IPS-15b (cell line): ENCODE results near the gene ZNF428.
"Not testable (repeated sequence)": the region's sequence is repeated elsewhere in the genome, so short reads cannot be mapped to it uniquely, and the experiment has no call there.

Experiments
- H3K27me3 ChIP-seq: one replicate; pipeline ENCODE4 v1.6.1; 2013; ENCODE audit warnings: low read length; ENCODE audit not compliant: control insufficient read depth, insufficient read depth
- H3K36me3 ChIP-seq: one replicate; pipeline ENCODE4 v1.6.1; 2013; ENCODE audit warnings: low read length; ENCODE audit not compliant: control insufficient read depth, insufficient read depth
- H3K4me1 ChIP-seq: one replicate; pipeline ENCODE4 v1.6.1; 2013; ENCODE audit warnings: mild to moderate bottlenecking, low read length; ENCODE audit not compliant: control insufficient read depth, insufficient read depth
- H3K4me3 ChIP-seq: one replicate; pipeline ENCODE4 v1.5.1; 2013; ENCODE audit warnings: low read depth, low read length
- H3K9ac ChIP-seq: one replicate; pipeline ENCODE4 v1.6.1; 2013; ENCODE audit warnings: low read depth, mild to moderate bottlenecking, low read length
- H3K9me3 ChIP-seq: one replicate; pipeline ENCODE4 v1.6.1; 2013; ENCODE audit warnings: mild to moderate bottlenecking, low read length; ENCODE audit not compliant: control insufficient read depth, insufficient read depth

Gene ZNF428

GRCh38 chr19:43609872-43610271, 9.6 kb downstream of the ZNF428 start:
- no peaks in the 10 kb centered on the region for H3K9me3 ChIP-seq
- H3K27me3 ChIP-seq = no peaks in the 10 kb centered on the region
- H3K9ac ChIP-seq = no peak overlapping the region
- no peak overlapping the region for H3K4me3 ChIP-seq
- no peaks in the 10 kb centered on the region for H3K4me1 ChIP-seq
- no peaks in the 10 kb centered on the region for H3K36me3 ChIP-seq

GRCh38 chr19:43607238-43608205, 11.9 kb downstream of the ZNF428 start:
- Histone ChIP-seq H3K4me1 (no peaks in the 10 kb centered on the region), H3K9ac (peak overlapping the region; percentile 24), H3K27me3 (no peaks in the 10 kb centered on the region), H3K36me3 (no peaks in the 10 kb centered on the region), H3K4me3 (no peak overlapping the region), H3K9me3 (no peaks in the 10 kb centered on the region)

- H3K9ac ChIP-seq = no peak overlapping the region
- H3K4me1 ChIP-seq = no peaks in the 10 kb centered on the region
- no peaks in the 10 kb centered on the region for H3K36me3 ChIP-seq
- H3K27me3 ChIP-seq = no peaks in the 10 kb centered on the region
- no peak overlapping the region for H3K4me3 ChIP-seq
- no peaks in the 10 kb centered on the region for H3K9me3 ChIP-seq
Observed at GRCh38 chr19:43606569-43607229, 12.7 kb downstream of the ZNF428 start.

GRCh38 chr19:43605875-43606568, 13.4 kb downstream of the ZNF428 start:
- H3K36me3 ChIP-seq = no peaks in the 10 kb centered on the region

GRCh38 chr19:43600326-43600725, 19.1 kb downstream of the ZNF428 start:
- not testable (repeated sequence) for H3K4me1 ChIP-seq, H3K27me3 ChIP-seq, H3K36me3 ChIP-seq, H3K9ac ChIP-seq, H3K4me3 ChIP-seq, H3K9me3 ChIP-seq

More at GRCh38 chr19:43605875-43606568, 13.4 kb downstream of the ZNF428 start:
- no peaks in the 10 kb centered on the region for H3K27me3 ChIP-seq
- H3K4me1 ChIP-seq = no peaks in the 10 kb centered on the region
- no peaks in the 10 kb centered on the region for H3K9me3 ChIP-seq
- no peak overlapping the region for H3K9ac ChIP-seq
- H3K4me3 ChIP-seq = no peak overlapping the region

GRCh38 chr19:43599635-43600295, 19.7 kb downstream of the ZNF428 start:
- H3K36me3 ChIP-seq = peaks cover 7% of the 10 kb centered on the region
- no peaks in the 10 kb centered on the region for H3K9me3 ChIP-seq
- no peak overlapping the region for H3K4me3 ChIP-seq
- no peak overlapping the region for H3K9ac ChIP-seq
- H3K27me3 ChIP-seq = no peaks in the 10 kb centered on the region
- H3K4me1 ChIP-seq = peaks cover 7% of the 10 kb centered on the region

- no peaks in the 10 kb centered on the region for H3K9me3 ChIP-seq
- H3K27me3 ChIP-seq = no peaks in the 10 kb centered on the region
- H3K9ac ChIP-seq = no peak overlapping the region
- no peak overlapping the region for H3K4me3 ChIP-seq
- H3K4me1 ChIP-seq = peaks cover 7% of the 10 kb centered on the region
- peaks cover 9% of the 10 kb centered on the region for H3K36me3 ChIP-seq
Observed at GRCh38 chr19:43598445-43599240, 20.8 kb downstream of the ZNF428 start.

GRCh38 chr19:43597876-43598275, 21.6 kb downstream of the ZNF428 start:
- peaks cover 7% of the 10 kb centered on the region for H3K4me1 ChIP-seq
- no peak overlapping the region for H3K4me3 ChIP-seq
- H3K36me3 ChIP-seq = peaks cover 15% of the 10 kb centered on the region
- no peak overlapping the region for H3K9ac ChIP-seq
- H3K27me3 ChIP-seq = no peaks in the 10 kb centered on the region
- no peaks in the 10 kb centered on the region for H3K9me3 ChIP-seq

- Histone ChIP-seq H3K4me1 (peaks cover 7% of the 10 kb centered on the region), H3K36me3 (peaks cover 23% of the 10 kb centered on the region), H3K27me3 (no peaks in the 10 kb centered on the region), H3K4me3 (peak overlapping the region; percentile 98), H3K9me3 (no peaks in the 10 kb centered on the region), H3K9ac (peak overlapping the region; percentile 94)
Observed at GRCh38 chr19:43596842-43597461, 22.5 kb downstream of the ZNF428 start.

- Histone ChIP-seq H3K36me3 (peaks cover 25% of the 10 kb centered on the region), H3K4me1 (peaks cover 7% of the 10 kb centered on the region), H3K4me3 (peak within 1 kb of the TSS; percentile 98), H3K9me3 (no peaks in the 10 kb centered on the region), H3K27me3 (no peaks in the 10 kb centered on the region), H3K9ac (peak within 1 kb of the TSS; percentile 94)
Observed at GRCh38 chr19:43595999-43596841, 23.2 kb downstream of the ZNF428 start, which contains the start of the genes IRGQ and ZNF576. Gene IRGQ, minus strand, starts transcription at chr19:43596134. Its CDS starts 796 bp downstream, at chr19:43595338. Gene ZNF576, plus strand, starts transcription at chr19:43596595. Its CDS starts 514 bp downstream, at chr19:43597109.
